GM23338 (cell line): ENCODE measurements around the gene OR2W1. TPM values are rescaled to one million over a fixed set of nuclear protein-coding genes. Genes with fewer than 3 reads are reported as not detected.

Source experiments
- ATAC-seq: fragments of 200-7000 bp; cut with Tn5 transposase; 3 replicates; pipeline ENCODE4 v1.9.1; 2020
- DNase-seq: peaks from one replicate; pipeline ENCODE4 v3.0.0-alpha.2; 2015; ENCODE audit warnings: low spot score
- H2AFZ ChIP-seq: fragments of 200-600 bp; sonication (generic); 2 replicates; pipeline ENCODE4 v1.8.0; 2016; ENCODE audit warnings: antibody characterized with exemption, mild to moderate bottlenecking, moderate library complexity
- H3F3A ChIP-seq: fragments of 200-600 bp; sonication (generic); replicated peaks from 2 replicates; pipeline ENCODE4 v1.8.0; 2017; ENCODE audit warnings: antibody characterized with exemption, mixed run types, low read depth
- H3K27ac ChIP-seq: fragments of 200-600 bp; sonication (generic); 2 replicates; pipeline ENCODE4 v1.6.1; 2016; ENCODE audit warnings: low read depth
- H3K27me3 ChIP-seq: fragments of 200-600 bp; sonication (generic); 2 replicates; pipeline ENCODE4 v1.8.0; 2016; ENCODE audit warnings: mild to moderate bottlenecking, mixed run types, moderate library complexity; ENCODE audit not compliant: insufficient read depth
- H3K36me3 ChIP-seq: fragments of 200-600 bp; sonication (generic); 2 replicates; pipeline ENCODE4 v1.8.0; 2016; ENCODE audit warnings: mild to moderate bottlenecking; ENCODE audit not compliant: insufficient read depth
- H3K4me1 ChIP-seq: fragments of 200-600 bp; sonication (generic); 2 replicates; pipeline ENCODE4 v1.8.0; 2016; ENCODE audit warnings: mild to moderate bottlenecking, moderate library complexity; ENCODE audit not compliant: insufficient read depth
- H3K4me2 ChIP-seq: fragments of 200-600 bp; sonication (generic); 2 replicates; pipeline ENCODE4 v1.7.1; 2017; ENCODE audit warnings: mixed run types
- H3K4me3 ChIP-seq: fragments of 200-600 bp; sonication (generic); 2 replicates; pipeline ENCODE4 v1.6.1; 2016; ENCODE audit warnings: mixed run types
- H3K79me2 ChIP-seq: fragments of 200-600 bp; sonication (generic); replicated peaks from 2 replicates; pipeline ENCODE4 v1.8.0; 2017; ENCODE audit warnings: mild to moderate bottlenecking; ENCODE audit not compliant: insufficient read depth
- H3K9me2 ChIP-seq: fragments of 200-600 bp; sonication (generic); 2 replicates; pipeline ENCODE4 v1.8.0; 2017; ENCODE audit not compliant: insufficient read depth
- H4K20me1 ChIP-seq: fragments of 200-600 bp; sonication (generic); replicated peaks from 2 replicates; pipeline ENCODE4 v1.8.0; 2017; ENCODE audit warnings: mild to moderate bottlenecking; ENCODE audit not compliant: insufficient read depth
- H3K27ac Mint-ChIP-seq: 2 replicates; pipeline ENCODE4 v1.8.0; 2020; ENCODE audit warnings: inconsistent platforms, mild to moderate bottlenecking, moderate library complexity, mixed read lengths
- H3K27me3 Mint-ChIP-seq: 3 replicates; pipeline ENCODE4 v1.8.0; 2022; ENCODE audit warnings: low read depth, mild to moderate bottlenecking, moderate library complexity, mixed read lengths, inconsistent platforms; ENCODE audit not compliant: insufficient read depth, poor library complexity
- H3K36me3 Mint-ChIP-seq: 3 replicates; pipeline ENCODE4 v1.8.0; 2021; ENCODE audit warnings: low read depth, mild to moderate bottlenecking, inconsistent platforms, moderate library complexity, mixed read lengths
- H3K4me1 Mint-ChIP-seq: 3 replicates; pipeline ENCODE4 v1.8.0; 2020; ENCODE audit warnings: mild to moderate bottlenecking, inconsistent platforms, mixed read lengths
- H3K4me3 Mint-ChIP-seq: 3 replicates; pipeline ENCODE4 v1.8.0; 2021; ENCODE audit warnings: moderate library complexity, mild to moderate bottlenecking, inconsistent platforms, mixed read lengths
- H3K9me3 Mint-ChIP-seq: 3 replicates; pipeline ENCODE4 v1.8.0; 2020; ENCODE audit warnings: moderate library complexity, mild to moderate bottlenecking, inconsistent platforms, mixed read lengths
- CREB1 ChIP-seq: fragments of 250-450 bp; sonication (Bioruptor Pico); IDR thresholded peaks from 2 replicates; pipeline ENCODE4 v1.5.0; 2020; ENCODE audit warnings: low read depth, mild to moderate bottlenecking, moderate library complexity
- EZH2phosphoT487 ChIP-seq: fragments of 200-600 bp; sonication (generic); IDR thresholded peaks from one replicate; pipeline ENCODE4 v1.8.1; 2018; ENCODE audit warnings: antibody characterized with exemption; ENCODE audit not compliant: unreplicated experiment
- JUNB ChIP-seq: IDR thresholded peaks from one replicate; pipeline ENCODE4 v1.6.1; 2016; ENCODE audit warnings: antibody characterized with exemption; ENCODE audit not compliant: unreplicated experiment
- POLR2AphosphoS5 ChIP-seq: IDR thresholded peaks from 2 replicates; pipeline ENCODE4 v1.6.1; 2016; ENCODE audit warnings: antibody characterized with exemption, low read depth
- ZNF331 ChIP-seq: fragments of 250-450 bp; sonication (Bioruptor Pico); IDR thresholded peaks from 2 replicates; pipeline ENCODE4 v1.5.0; 2020; ENCODE audit warnings: low read depth, mild to moderate bottlenecking, moderate library complexity
- polyA plus RNA-seq: library from polyadenylated mRNA; unstranded; fragments of >200 nt; fragmentation: Nextera tagmentation; extraction: Ambion mirVana; gene quantifications from 2 replicates; pipeline ENCODE4 v1.2.1, GENCODE V29; 2016
- total RNA-seq: library from RNA; depleted of rRNA; stranded (reverse); fragments of >200 nt; shearing (Covaris generic); gene quantifications from 2 replicates; pipeline ENCODE4 v1.2.3, GENCODE V29; 2014
- TF ChIP-seq, protein P1 (sequence below), 2 experiments: fragments of 200-600 bp in 1 of 2; sonication (generic) in 1 of 2; conservative IDR thresholded peaks; 2 replicates each; pipeline versions ENCODE4 v1.5.1 to v1.6.1; 2016 to 2017; ENCODE audit warnings: antibody characterized with exemption in 2 of 2, low read depth in 2 of 2, mild to moderate bottlenecking in 2 of 2, moderate library complexity in 1 of 2
- TF ChIP-seq, protein P2 (sequence below): IDR thresholded peaks from 2 replicates; pipeline ENCODE4 v1.6.1; 2016; ENCODE audit warnings: antibody characterized with exemption
- TF ChIP-seq, protein P3 (sequence below): IDR thresholded peaks from one replicate; pipeline ENCODE4 v1.6.1; 2018; ENCODE audit warnings: antibody characterized with exemption; ENCODE audit not compliant: unreplicated experiment
- TF ChIP-seq, protein P4 (sequence below): fragments of 250-450 bp; sonication (Bioruptor Pico); IDR thresholded peaks from 2 replicates; pipeline ENCODE4 v1.5.0; 2020; ENCODE audit warnings: mild to moderate bottlenecking, moderate library complexity

Gene OR2W1
- total and polyA plus RNA-seq, 2 experiments from 2014 or later, result not detected

GRCh38 chr6:29092957-29093356, 48.0 kb upstream of the OR2W1 start:
- Mint-ChIP-seq H3K27me3 (no peaks in the 10 kb centered on the region), H3K36me3 (no peaks in the 10 kb centered on the region), H3K9me3 (no peaks in the 10 kb centered on the region), H3K4me3 (no peak overlapping the region), H3K4me1 (peaks cover 2% of the 10 kb centered on the region; the same call in 1 of the 3 replicates), H3K27ac (no peak overlapping the region)
- no peaks in the 10 kb centered on the region for H3K27me3 ChIP-seq
- H3F3A ChIP-seq, result no peaks in the 10 kb centered on the region
- H3K4me1 ChIP-seq, result no peaks in the 10 kb centered on the region
- no peak for DNase-seq
- TF ChIP-seq ZNF331 (CRISPR knock-in tag) (no peak), CREB1 (CRISPR knock-in tag) (no peak), JUNB (no peak), EZH2phosphoT487 (no peak), POLR2AphosphoS5 (no peak)
- TF ChIP-seq, protein P1, sequence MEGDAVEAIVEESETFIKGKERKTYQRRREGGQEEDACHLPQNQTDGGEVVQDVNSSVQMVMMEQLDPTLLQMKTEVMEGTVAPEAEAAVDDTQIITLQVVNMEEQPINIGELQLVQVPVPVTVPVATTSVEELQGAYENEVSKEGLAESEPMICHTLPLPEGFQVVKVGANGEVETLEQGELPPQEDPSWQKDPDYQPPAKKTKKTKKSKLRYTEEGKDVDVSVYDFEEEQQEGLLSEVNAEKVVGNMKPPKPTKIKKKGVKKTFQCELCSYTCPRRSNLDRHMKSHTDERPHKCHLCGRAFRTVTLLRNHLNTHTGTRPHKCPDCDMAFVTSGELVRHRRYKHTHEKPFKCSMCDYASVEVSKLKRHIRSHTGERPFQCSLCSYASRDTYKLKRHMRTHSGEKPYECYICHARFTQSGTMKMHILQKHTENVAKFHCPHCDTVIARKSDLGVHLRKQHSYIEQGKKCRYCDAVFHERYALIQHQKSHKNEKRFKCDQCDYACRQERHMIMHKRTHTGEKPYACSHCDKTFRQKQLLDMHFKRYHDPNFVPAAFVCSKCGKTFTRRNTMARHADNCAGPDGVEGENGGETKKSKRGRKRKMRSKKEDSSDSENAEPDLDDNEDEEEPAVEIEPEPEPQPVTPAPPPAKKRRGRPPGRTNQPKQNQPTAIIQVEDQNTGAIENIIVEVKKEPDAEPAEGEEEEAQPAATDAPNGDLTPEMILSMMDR (conservative IDR thresholded peaks at IDR 0.05; ENCODE audit: low read depth in 2 of 2), result no peak
- TF ChIP-seq, protein P2, sequence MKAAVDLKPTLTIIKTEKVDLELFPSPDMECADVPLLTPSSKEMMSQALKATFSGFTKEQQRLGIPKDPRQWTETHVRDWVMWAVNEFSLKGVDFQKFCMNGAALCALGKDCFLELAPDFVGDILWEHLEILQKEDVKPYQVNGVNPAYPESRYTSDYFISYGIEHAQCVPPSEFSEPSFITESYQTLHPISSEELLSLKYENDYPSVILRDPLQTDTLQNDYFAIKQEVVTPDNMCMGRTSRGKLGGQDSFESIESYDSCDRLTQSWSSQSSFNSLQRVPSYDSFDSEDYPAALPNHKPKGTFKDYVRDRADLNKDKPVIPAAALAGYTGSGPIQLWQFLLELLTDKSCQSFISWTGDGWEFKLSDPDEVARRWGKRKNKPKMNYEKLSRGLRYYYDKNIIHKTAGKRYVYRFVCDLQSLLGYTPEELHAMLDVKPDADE, result no peak
- TF ChIP-seq, protein P3, sequence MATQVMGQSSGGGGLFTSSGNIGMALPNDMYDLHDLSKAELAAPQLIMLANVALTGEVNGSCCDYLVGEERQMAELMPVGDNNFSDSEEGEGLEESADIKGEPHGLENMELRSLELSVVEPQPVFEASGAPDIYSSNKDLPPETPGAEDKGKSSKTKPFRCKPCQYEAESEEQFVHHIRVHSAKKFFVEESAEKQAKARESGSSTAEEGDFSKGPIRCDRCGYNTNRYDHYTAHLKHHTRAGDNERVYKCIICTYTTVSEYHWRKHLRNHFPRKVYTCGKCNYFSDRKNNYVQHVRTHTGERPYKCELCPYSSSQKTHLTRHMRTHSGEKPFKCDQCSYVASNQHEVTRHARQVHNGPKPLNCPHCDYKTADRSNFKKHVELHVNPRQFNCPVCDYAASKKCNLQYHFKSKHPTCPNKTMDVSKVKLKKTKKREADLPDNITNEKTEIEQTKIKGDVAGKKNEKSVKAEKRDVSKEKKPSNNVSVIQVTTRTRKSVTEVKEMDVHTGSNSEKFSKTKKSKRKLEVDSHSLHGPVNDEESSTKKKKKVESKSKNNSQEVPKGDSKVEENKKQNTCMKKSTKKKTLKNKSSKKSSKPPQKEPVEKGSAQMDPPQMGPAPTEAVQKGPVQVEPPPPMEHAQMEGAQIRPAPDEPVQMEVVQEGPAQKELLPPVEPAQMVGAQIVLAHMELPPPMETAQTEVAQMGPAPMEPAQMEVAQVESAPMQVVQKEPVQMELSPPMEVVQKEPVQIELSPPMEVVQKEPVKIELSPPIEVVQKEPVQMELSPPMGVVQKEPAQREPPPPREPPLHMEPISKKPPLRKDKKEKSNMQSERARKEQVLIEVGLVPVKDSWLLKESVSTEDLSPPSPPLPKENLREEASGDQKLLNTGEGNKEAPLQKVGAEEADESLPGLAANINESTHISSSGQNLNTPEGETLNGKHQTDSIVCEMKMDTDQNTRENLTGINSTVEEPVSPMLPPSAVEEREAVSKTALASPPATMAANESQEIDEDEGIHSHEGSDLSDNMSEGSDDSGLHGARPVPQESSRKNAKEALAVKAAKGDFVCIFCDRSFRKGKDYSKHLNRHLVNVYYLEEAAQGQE, result no peak
- TF ChIP-seq, protein P4, sequence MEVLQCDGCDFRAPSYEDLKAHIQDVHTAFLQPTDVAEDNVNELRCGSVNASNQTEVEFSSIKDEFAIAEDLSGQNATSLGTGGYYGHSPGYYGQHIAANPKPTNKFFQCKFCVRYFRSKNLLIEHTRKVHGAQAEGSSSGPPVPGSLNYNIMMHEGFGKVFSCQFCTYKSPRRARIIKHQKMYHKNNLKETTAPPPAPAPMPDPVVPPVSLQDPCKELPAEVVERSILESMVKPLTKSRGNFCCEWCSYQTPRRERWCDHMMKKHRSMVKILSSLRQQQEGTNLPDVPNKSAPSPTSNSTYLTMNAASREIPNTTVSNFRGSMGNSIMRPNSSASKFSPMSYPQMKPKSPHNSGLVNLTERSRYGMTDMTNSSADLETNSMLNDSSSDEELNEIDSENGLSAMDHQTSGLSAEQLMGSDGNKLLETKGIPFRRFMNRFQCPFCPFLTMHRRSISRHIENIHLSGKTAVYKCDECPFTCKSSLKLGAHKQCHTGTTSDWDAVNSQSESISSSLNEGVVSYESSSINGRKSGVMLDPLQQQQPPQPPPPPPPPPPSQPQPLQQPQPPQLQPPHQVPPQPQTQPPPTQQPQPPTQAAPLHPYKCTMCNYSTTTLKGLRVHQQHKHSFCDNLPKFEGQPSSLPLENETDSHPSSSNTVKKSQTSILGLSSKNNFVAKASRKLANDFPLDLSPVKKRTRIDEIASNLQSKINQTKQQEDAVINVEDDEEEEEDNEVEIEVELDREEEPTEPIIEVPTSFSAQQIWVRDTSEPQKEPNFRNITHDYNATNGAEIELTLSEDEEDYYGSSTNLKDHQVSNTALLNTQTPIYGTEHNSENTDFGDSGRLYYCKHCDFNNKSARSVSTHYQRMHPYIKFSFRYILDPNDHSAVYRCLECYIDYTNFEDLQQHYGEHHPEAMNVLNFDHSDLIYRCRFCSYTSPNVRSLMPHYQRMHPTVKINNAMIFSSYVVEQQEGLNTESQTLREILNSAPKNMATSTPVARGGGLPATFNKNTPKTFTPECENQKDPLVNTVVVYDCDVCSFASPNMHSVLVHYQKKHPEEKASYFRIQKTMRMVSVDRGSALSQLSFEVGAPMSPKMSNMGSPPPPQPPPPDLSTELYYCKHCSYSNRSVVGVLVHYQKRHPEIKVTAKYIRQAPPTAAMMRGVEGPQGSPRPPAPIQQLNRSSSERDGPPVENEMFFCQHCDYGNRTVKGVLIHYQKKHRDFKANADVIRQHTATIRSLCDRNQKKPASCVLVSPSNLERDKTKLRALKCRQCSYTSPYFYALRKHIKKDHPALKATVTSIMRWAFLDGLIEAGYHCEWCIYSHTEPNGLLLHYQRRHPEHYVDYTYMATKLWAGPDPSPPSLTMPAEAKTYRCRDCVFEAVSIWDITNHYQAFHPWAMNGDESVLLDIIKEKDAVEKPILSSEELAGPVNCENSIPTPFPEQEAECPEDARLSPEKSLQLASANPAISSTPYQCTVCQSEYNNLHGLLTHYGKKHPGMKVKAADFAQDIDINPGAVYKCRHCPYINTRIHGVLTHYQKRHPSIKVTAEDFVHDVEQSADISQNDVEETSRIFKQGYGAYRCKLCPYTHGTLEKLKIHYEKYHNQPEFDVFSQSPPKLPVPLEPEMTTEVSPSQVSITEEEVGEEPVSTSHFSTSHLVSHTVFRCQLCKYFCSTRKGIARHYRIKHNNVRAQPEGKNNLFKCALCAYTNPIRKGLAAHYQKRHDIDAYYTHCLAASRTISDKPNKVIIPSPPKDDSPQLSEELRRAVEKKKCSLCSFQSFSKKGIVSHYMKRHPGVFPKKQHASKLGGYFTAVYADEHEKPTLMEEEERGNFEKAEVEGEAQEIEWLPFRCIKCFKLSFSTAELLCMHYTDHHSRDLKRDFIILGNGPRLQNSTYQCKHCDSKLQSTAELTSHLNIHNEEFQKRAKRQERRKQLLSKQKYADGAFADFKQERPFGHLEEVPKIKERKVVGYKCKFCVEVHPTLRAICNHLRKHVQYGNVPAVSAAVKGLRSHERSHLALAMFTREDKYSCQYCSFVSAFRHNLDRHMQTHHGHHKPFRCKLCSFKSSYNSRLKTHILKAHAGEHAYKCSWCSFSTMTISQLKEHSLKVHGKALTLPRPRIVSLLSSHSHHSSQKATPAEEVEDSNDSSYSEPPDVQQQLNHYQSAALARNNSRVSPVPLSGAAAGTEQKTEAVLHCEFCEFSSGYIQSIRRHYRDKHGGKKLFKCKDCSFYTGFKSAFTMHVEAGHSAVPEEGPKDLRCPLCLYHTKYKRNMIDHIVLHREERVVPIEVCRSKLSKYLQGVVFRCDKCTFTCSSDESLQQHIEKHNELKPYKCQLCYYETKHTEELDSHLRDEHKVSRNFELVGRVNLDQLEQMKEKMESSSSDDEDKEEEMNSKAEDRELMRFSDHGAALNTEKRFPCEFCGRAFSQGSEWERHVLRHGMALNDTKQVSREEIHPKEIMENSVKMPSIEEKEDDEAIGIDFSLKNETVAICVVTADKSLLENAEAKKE (CRISPR knock-in tag), result no peak
- no peaks in the 10 kb centered on the region for H3K9me2 ChIP-seq
- no peak overlapping the region for H3K27ac ChIP-seq
- ATAC-seq, result no peak
- no peak overlapping the region for H2AFZ ChIP-seq
- H3K36me3 ChIP-seq, result no peaks in the 10 kb centered on the region
- no peaks in the 10 kb centered on the region for H4K20me1 ChIP-seq
- no peak overlapping the region for H3K4me3 ChIP-seq
- H3K79me2 ChIP-seq, result no peaks in the 10 kb centered on the region
- no peak overlapping the region for H3K4me2 ChIP-seq
